GM12878 (cell line): ENCODE data around the gene TSFM. TPM values are rescaled to one million over a fixed set of nuclear protein-coding genes. Genes with fewer than 3 reads are reported as not detected.

Experiments used
- ATAC-seq: fragments of 200-7000 bp; cut with Tn5 transposase; 3 replicates; pipeline ENCODE4 v1.9.1; 2020; ENCODE audit warnings: mild to moderate bottlenecking, moderate library complexity
- BruUV-seq: library from RNA; stranded (reverse); fragments of 400-500 nt; replicated peaks from 2 replicates; lab custom pipeline; 2021; lab: Mats Ljungman, UMichigan
- CTCF ChIA-PET: fragments of 300-600 bp; sonication (Branson Sonifier 250); formaldehyde crosslinking; extraction: SDS; loops from one replicate; lab custom pipeline; 2021; ENCODE audit warnings: inconsistent platforms; lab: Yijun Ruan, JAX
- POLR2A ChIA-PET: fragments of 350-600 bp; formaldehyde crosslinking; extraction: SDS; loops from one replicate; lab custom pipeline; 2021; ENCODE audit warnings: inconsistent platforms; lab: Charles Lee
- RAD21 ChIA-PET: fragments of 300-600 bp; sonication (Branson Sonifier 250); formaldehyde crosslinking; loops from one replicate; lab custom pipeline; 2023; ENCODE audit warnings: antibody characterized with exemption; ENCODE audit not compliant: unreplicated experiment; lab: Charles Lee
- SMC1A ChIA-PET: fragments of 300-600 bp; sonication (Branson Sonifier 250); formaldehyde crosslinking; loops from one replicate; lab custom pipeline; 2023; ENCODE audit not compliant: unreplicated experiment, uncharacterized antibody; lab: Charles Lee
- DNase-seq: peaks from one replicate; pipeline ENCODE4 v3.0.0-alpha.2; 2011; ENCODE audit warnings: low read depth, low spot score
- FAIRE-seq: peaks from 3 replicates; lab custom pipeline; 2011; peaks lifted over from hg19 to GRCh38; lab: Jason Lieb, UNC
- H2AFZ ChIP-seq: 2 replicates; pipeline ENCODE4 v1.6.0; 2011; ENCODE audit warnings: low read depth, low read length, control low read depth; ENCODE audit not compliant: control insufficient read depth
- H3K27ac ChIP-seq: 2 replicates; pipeline ENCODE4 v1.5.1; 2011; ENCODE audit warnings: control low read depth; ENCODE audit not compliant: control insufficient read depth, insufficient read depth
- H3K27me3 ChIP-seq, 2 experiments: replicated peaks in 1 of 2; 2 replicates each; pipeline versions ENCODE4 v1.6.0 to v1.6.1; 2011; ENCODE audit warnings: low read length in 1 of 2; ENCODE audit not compliant: control insufficient read depth in 2 of 2, insufficient read depth in 2 of 2
- H3K36me3 ChIP-seq, 2 experiments: 2 replicates each; pipeline ENCODE4 v1.5.1; 2011; ENCODE audit warnings: low read length in 1 of 2; ENCODE audit not compliant: control insufficient read depth in 2 of 2, insufficient read depth in 2 of 2
- H3K4me1 ChIP-seq: 2 replicates; pipeline ENCODE4 v1.6.1; 2011; ENCODE audit warnings: mild to moderate bottlenecking, low read length, moderate library complexity, mixed read lengths; ENCODE audit not compliant: control insufficient read depth, insufficient read depth
- H3K4me2 ChIP-seq: 2 replicates; pipeline ENCODE4 v1.6.0; 2011; ENCODE audit warnings: control low read depth; ENCODE audit not compliant: control insufficient read depth, insufficient read depth
- H3K4me3 ChIP-seq: fragments of 200-600 bp; sonication (generic); 2 replicates; pipeline ENCODE4 v1.5.1; 2016
- H3K79me2 ChIP-seq: 2 replicates; pipeline ENCODE4 v1.6.0; 2011; ENCODE audit warnings: low read length; ENCODE audit not compliant: control insufficient read depth, insufficient read depth
- H3K9ac ChIP-seq: 2 replicates; pipeline ENCODE4 v1.8.0; 2011; ENCODE audit warnings: low read length, control low read depth, mixed read lengths; ENCODE audit not compliant: control insufficient read depth, insufficient read depth
- H3K9me3 ChIP-seq: replicated peaks from 3 replicates; pipeline ENCODE4 v1.5.1; 2011; ENCODE audit warnings: mild to moderate bottlenecking, low read length; ENCODE audit not compliant: control insufficient read depth, insufficient read depth
- H4K20me1 ChIP-seq: 2 replicates; pipeline ENCODE4 v1.6.0; 2011; ENCODE audit not compliant: control insufficient read depth, insufficient read depth
- DPF2 ChIP-seq: fragments of 450-650 bp; IDR thresholded peaks from 2 replicates; pipeline ENCODE4 v1.6.1; 2017; ENCODE audit warnings: mild to moderate bottlenecking
- MYC ChIP-seq: IDR thresholded peaks from 2 replicates; pipeline ENCODE4 v1.6.1; 2011; ENCODE audit warnings: mild to moderate bottlenecking, low read length, moderate library complexity, inconsistent platforms; ENCODE audit not compliant: insufficient read depth, insufficient replicate concordance, insufficient read length, severe bottlenecking
- NFYA ChIP-seq: IDR thresholded peaks from 2 replicates; pipeline ENCODE4 v1.6.1; 2011; ENCODE audit warnings: low read depth, mild to moderate bottlenecking, low read length, improper control_type of control experiment, borderline replicate concordance
- PAX5 ChIP-seq: IDR thresholded peaks from 2 replicates; pipeline ENCODE4 v1.6.1; 2011; ENCODE audit warnings: low read depth, low read length, borderline replicate concordance
- RB1 ChIP-seq: fragments of 450-650 bp; formaldehyde crosslinking; IDR thresholded peaks from 2 replicates; pipeline ENCODE4 v1.6.1; 2017; ENCODE audit warnings: mild to moderate bottlenecking, borderline replicate concordance
- ZNF207 ChIP-seq: fragments of 450-650 bp; IDR thresholded peaks from 2 replicates; pipeline ENCODE4 v1.6.1; 2014; ENCODE audit warnings: antibody characterized with exemption, mild to moderate bottlenecking, borderline replicate concordance
- WGBS: methylation state at CpG from one replicate; pipeline ENCODE4 v1.1.6; 2016; ENCODE audit warnings: low lambda C conversion rate; ENCODE audit not compliant: insufficient replicate concordance, insufficient coverage; ENCODE audit errors: missing lambda C conversion rate; 5-methylcytosine and 5-hydroxymethylcytosine counted together
- in situ Hi-C: fragments of 300-500 bp; cut with MboI; formaldehyde crosslinking; loops from 9 replicates; pipeline ENCODE4 v1.14.3; 2018; ENCODE audit warnings: mixed read lengths
- intact Hi-C: fragments of 100-400 bp; cut with micrococcal nuclease; formaldehyde crosslinking; loops from one replicate; pipeline ENCODE4 v1.14.2; 2022; ENCODE audit not compliant: unreplicated experiment
- polyA plus RNA-seq, 11 experiments: library from polyadenylated mRNA; depleted of rRNA in 4 of 11; unstranded in 6 of 11; stranded (reverse) in 5 of 11; fragments of >200 nt; fragmentation: Nextera tagmentation in 4 of 11; fragmentation: Illumina TruSeq in 1 of 11; extraction: Ambion mirVana in 4 of 11; extraction: Trizol in 1 of 11; gene quantifications; 1 replicate in 1 of 11; 2 replicates in 10 of 11; pipeline versions ENCODE4 v1.2.1 to v1.2.3, GENCODE V29; 2011 to 2016; ENCODE audit warnings: inconsistent platforms in 2 of 11, missing spikeins in 2 of 11, low read depth in 1 of 11
- total RNA-seq, 4 experiments: library from RNA; depleted of rRNA in 3 of 4; stranded (reverse); fragments of >200 nt in 3 of 4; fragmentation: Illumina TruSeq in 1 of 4; extraction: Trizol in 1 of 4; gene quantifications; 2 replicates each; pipeline versions ENCODE4 v1.2.1 to v1.2.3, GENCODE V29; 2013 to 2021
- TF ChIP-seq, protein P1 (sequence below): fragments of 450-650 bp; IDR thresholded peaks from 2 replicates; pipeline ENCODE4 v1.6.1; 2017; ENCODE audit warnings: mild to moderate bottlenecking, low read depth, inconsistent platforms; ENCODE audit not compliant: poor library complexity, severe bottlenecking
- TF ChIP-seq, protein P2 (sequence below): fragments of 450-650 bp; IDR thresholded peaks from 2 replicates; pipeline ENCODE4 v1.6.1; 2017; ENCODE audit warnings: low read depth, mild to moderate bottlenecking, moderate library complexity
- TF ChIP-seq, protein P3 (sequence below): IDR thresholded peaks from 2 replicates; pipeline ENCODE4 v1.6.1; 2011; ENCODE audit warnings: low read depth, low read length, improper control_type of control experiment, borderline replicate concordance

The TSFM gene
- total and polyA plus RNA-seq, 10 of the 15 experiments (the other 5 are each of a cell fraction or from before 2014, with no cell fraction given), result 36.7 to 132 (median 45.6) TPM

DNA sequence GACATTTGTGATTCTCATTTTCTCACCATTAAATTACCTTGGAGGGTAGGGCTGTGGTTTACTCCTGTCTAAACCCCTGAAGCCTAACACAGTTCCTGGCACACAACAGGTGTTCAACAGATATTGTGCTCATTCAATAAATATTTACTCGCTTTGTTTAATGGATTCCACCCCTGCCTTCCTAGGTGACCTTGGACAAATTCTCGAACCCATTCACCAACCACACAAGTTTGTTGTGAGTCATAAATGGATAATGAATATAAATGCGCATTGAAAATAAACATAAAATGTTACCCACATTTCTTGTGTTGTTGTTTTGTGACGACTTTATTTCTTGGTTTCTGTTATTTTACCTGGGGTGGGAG is 362 bp upstream of the TSFM start:
- ChIA-PET SMC1A (interaction anchor here (1.0 to 2.3 kb wide), 6 partner anchors 26 to 323 kb away, joined by 3 to 6 read pairs (median 3); partner anchors contain the start of genes GLI1 and TSPAN31), POLR2A (interaction anchor here (1.5 kb wide), 1 partner anchor 117 kb away, joined by 3 read pairs; no protein-coding TSS in a partner anchor), RAD21 (interaction anchor here (1.0 kb wide), 1 partner anchor 10 kb away, joined by 4 read pairs; the partner anchor contains the start of genes EEF1AKMT3 and METTL1), CTCF (interaction anchor here (1.0 to 2.7 kb wide), 19 partner anchors 8 to 158 kb away, joined by 3 to 16 read pairs (median 6); partner anchors contain the start of genes EEF1AKMT3 and METTL1)
- WGBS, result 13% methylated on average over 4 of the region's 4 CpGs
- intact Hi-C loops, result loop anchor here (1.0 kb wide), 1 partner anchor 123 kb away; no protein-coding TSS in a partner anchor
- Histone ChIP-seq H3K4me2 (peak overlapping the region; percentile 46; the same call in 1 of the 2 replicates), H4K20me1 (no peaks in the 10 kb centered on the region), H3K4me1 (peaks cover 8% of the 10 kb centered on the region; the same call in 1 of the 2 replicates), H3K79me2 (peaks cover 15% of the 10 kb centered on the region), H3K27ac (peak overlapping the region; percentile 22; the same call in 1 of the 2 replicates), H3K4me3 (peak overlapping the region; percentile 98; the same call in 1 of the 2 replicates), H3K9ac (no peak overlapping the region), H2AFZ (peak overlapping the region; percentile 67), H3K27me3 (no peaks in the 10 kb centered on the region), H3K36me3 (peaks cover 0 to 12% of the 10 kb centered on the region in 2 experiments; a peak in 3 of 4 replicates), H3K9me3 (no peaks in the 10 kb centered on the region)
- FAIRE-seq, result no peak
- 0 out of 2 replicates have a peak, but pooled peaks have one; percentile 10 for TF ChIP-seq DPF2
- no peak for TF ChIP-seq PAX5
- in situ Hi-C loops, result no loop called here
- BruUV-seq, result no TSS peak
- no peak; the same call in 1 of the 3 replicates for ATAC-seq
- no peak for DNase-seq

DNA sequence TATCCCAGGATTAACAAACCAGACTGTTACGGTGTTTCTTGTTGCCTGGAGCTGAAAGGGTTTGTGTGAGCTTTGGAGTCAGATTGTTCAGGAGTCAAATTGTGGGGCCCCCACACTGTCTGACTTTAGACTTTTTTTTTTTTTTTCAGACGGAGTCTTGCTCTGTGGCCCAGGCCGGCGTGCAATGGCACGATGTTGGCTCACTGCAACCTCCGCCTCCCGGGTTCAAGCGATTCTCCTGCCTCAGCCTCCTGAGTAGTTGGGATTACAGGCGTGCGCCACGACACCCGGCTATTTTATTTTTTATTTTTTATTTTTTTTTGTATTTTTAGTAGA is 847 bp downstream of the TSFM start:
- in situ Hi-C loops (no loop called here), intact Hi-C loops (no loop called here)
- ChIA-PET CTCF (interaction anchor here (0.8 to 2.7 kb wide), 15 partner anchors 9 to 175 kb away, joined by 3 to 12 read pairs (median 6); partner anchors contain the start of genes EEF1AKMT3 and METTL1), SMC1A (interaction anchor here (0.6 to 2.0 kb wide), 6 partner anchors 16 to 113 kb away, joined by 3 to 6 read pairs (median 4); no protein-coding TSS in a partner anchor), POLR2A (interaction anchor here (0.6 to 1.5 kb wide), 3 partner anchors 11 to 136 kb away, joined by 3 to 11 read pairs (median 3); partner anchors contain the start of genes EEF1AKMT3 and METTL1), RAD21 (interaction anchor here (1.0 to 1.4 kb wide), 4 partner anchors 27 to 325 kb away, joined by 3 to 5 read pairs (median 4); no protein-coding TSS in a partner anchor)
- WGBS, result 88% methylated on average over 12 of the region's 12 CpGs
- ATAC-seq, result no peak
- H3K27me3 ChIP-seq, result no peaks in the 10 kb centered on the region
- peaks cover 15% of the 10 kb centered on the region for H3K79me2 ChIP-seq
- H3K4me2 ChIP-seq, result peak overlapping the region; percentile 89
- no peak overlapping the region for H2AFZ ChIP-seq
- peak overlapping the region; percentile 91 for H3K9ac ChIP-seq
- no peak for FAIRE-seq
- no peaks in the 10 kb centered on the region for H4K20me1 ChIP-seq
- peaks cover 0 to 14% of the 10 kb centered on the region in 2 experiments; a peak in 3 of 4 replicates for H3K36me3 ChIP-seq
- H3K27ac ChIP-seq, result peak overlapping the region; percentile 61; the same call in 1 of the 2 replicates
- no peak for DNase-seq
- peak overlapping the region; percentile 98 for H3K4me3 ChIP-seq
- no TSS peak for BruUV-seq
- peaks cover 8% of the 10 kb centered on the region; the same call in 1 of the 2 replicates for H3K4me1 ChIP-seq
- no peaks in the 10 kb centered on the region for H3K9me3 ChIP-seq
- no peak for TF ChIP-seq RB1
- TF ChIP-seq, protein P1, sequence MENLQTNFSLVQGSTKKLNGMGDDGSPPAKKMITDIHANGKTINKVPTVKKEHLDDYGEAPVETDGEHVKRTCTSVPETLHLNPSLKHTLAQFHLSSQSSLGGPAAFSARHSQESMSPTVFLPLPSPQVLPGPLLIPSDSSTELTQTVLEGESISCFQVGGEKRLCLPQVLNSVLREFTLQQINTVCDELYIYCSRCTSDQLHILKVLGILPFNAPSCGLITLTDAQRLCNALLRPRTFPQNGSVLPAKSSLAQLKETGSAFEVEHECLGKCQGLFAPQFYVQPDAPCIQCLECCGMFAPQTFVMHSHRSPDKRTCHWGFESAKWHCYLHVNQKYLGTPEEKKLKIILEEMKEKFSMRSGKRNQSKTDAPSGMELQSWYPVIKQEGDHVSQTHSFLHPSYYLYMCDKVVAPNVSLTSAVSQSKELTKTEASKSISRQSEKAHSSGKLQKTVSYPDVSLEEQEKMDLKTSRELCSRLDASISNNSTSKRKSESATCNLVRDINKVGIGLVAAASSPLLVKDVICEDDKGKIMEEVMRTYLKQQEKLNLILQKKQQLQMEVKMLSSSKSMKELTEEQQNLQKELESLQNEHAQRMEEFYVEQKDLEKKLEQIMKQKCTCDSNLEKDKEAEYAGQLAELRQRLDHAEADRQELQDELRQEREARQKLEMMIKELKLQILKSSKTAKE, result no peak
- TF ChIP-seq NFYA, result no peak
- TF ChIP-seq ZNF207, result no peak
- TF ChIP-seq, protein P2, sequence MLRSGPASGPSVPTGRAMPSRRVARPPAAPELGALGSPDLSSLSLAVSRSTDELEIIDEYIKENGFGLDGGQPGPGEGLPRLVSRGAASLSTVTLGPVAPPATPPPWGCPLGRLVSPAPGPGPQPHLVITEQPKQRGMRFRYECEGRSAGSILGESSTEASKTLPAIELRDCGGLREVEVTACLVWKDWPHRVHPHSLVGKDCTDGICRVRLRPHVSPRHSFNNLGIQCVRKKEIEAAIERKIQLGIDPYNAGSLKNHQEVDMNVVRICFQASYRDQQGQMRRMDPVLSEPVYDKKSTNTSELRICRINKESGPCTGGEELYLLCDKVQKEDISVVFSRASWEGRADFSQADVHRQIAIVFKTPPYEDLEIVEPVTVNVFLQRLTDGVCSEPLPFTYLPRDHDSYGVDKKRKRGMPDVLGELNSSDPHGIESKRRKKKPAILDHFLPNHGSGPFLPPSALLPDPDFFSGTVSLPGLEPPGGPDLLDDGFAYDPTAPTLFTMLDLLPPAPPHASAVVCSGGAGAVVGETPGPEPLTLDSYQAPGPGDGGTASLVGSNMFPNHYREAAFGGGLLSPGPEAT, result no peak
- TF ChIP-seq, protein P3, sequence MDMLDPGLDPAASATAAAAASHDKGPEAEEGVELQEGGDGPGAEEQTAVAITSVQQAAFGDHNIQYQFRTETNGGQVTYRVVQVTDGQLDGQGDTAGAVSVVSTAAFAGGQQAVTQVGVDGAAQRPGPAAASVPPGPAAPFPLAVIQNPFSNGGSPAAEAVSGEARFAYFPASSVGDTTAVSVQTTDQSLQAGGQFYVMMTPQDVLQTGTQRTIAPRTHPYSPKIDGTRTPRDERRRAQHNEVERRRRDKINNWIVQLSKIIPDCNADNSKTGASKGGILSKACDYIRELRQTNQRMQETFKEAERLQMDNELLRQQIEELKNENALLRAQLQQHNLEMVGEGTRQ, result no peak
- TF ChIP-seq PAX5, result no peak
- no peak for TF ChIP-seq MYC
